Bone marrow (tissue), 2 donors: ENCODE results near the gene ASXL2.
"Not testable (repeated sequence)": the region's sequence is repeated elsewhere in the genome, so short reads cannot be mapped to it uniquely, and the experiment has no call there.

ENCODE experiments used
- DNase-seq, 2 donors: peaks; one replicate each; lab custom pipeline; 2025; lab: John Stamatoyannopoulos, UW

ASXL2 gene

DNA sequence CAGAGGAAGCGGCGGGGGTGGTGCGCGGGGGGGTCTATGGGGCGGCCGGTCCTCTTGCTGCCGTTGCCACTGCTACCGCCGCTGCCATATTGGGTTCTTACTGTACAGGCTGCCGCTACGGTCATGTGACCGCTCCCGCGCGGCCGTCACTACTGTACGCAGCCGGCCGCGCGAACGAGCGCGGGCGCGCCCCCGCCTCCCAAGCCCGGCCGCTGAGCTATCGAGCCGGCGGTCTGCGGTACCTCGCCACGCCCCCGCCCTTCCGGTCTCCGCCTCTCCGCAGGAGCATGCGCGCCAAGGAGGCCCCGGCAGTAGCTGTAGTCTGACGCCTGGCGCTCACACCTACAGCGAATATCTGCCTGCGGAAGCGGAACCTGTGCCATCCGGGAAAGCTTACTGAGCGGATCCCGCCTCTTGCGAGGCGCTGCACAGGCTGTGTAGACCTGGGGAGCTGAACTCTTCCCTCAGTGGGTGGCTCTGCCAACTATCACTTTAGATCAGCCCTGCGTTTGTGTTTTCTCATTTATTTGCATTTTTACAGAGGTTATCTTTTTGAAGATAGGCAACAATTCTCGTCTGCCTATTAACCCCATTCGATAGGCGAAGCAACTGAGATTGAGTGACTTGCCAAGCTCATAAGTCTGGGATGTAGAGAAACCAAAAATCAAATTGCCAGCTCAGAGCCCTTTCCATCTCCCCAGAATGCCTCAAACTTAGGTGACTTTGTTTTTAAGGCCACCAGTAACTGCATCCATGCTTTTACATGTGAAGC is at the start of gene ASXL2:
Gene ASXL2, minus strand, starts transcription at position 127 of the 772 bp plus-strand sequence. CDS start 265 bp downstream, outside the sequence.
- peak; percentile 95 to 96 for DNase-seq

DNA sequence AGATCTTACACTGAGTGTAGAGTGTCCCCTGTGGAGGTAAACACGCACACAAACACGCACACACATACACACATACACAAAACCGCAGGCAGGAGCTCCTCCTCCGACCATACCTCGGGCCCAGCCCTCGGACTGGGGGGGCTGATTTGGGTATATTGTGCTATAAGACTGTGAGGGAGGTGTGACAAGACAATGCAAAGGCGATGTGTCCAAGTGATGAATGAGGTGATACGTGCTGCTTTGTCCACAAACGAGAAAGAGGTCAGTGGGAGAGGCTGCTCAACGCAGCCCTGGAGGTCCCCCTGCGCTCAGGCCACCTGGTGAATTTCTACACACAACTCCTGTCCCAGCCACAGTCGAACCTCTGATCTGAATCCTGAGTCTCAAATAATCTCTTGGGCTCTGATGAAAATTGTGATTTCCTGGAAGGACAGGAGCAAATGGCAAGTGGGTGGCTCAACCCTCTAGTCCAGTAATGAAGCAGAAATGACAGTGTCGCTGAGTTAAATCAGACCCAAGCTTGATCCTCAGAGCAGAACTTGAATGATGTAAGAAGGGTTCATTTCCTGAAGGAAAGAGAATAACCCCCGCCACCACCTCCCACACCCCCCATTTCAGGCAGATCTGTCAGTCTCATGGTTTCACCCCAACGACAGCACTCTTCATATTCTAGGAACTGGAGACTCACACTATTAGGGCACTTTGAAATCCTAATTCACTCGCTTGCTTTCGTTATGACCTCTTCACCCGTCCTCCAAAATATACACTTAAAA is 48.9 kb upstream of the ASXL2 start:
- no peak for DNase-seq

DNA sequence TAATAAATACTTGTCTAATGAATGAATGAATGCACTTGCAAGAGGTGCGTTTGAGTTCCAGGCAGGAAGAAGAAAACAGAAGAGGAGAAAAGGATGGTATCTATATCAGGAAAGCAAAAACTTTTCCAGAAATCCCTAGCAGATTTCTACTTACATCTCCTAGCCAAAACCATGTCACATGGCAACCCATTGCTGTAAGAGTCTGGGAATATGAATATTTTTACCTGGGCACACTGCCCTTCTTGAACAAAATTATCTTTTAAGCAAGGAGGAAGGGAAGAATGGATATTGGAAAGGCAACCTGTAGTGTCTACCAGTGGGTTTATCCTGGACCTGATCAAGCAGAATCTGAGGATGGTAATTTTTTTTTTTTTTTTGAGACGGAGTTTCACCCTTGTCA is 44.2 kb upstream of the ASXL2 start:
- DNase-seq: no peak

DNA sequence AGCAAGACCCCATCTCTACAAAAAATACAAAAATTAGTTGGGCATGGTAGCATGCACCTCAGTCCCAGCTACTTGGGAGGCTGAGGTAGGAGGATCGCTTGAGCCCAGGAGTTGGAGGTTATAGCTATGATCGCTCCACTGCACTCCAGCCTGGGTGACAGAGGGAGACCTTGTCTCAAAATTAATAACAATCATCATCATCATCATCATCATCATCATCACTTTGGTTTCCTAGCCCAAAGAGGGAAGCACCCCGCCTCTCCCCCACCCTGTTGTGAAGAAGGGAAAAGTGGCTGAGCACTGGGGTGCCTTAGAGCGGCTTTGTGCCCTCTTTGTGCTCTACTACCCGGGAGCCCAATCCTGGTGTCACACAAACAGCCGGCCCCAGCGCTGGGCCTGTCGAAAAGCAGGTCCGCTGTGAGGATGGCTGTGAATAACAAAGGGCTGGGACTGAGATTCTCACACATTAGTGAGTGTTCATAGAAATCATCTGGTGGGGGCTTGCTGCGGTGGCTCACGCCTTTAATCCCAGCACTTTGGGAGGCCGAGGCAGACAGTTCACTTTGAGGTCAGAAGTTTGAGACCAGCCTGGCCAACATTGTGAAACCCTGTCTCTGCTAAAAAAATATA is 42.6 kb upstream of the ASXL2 start:
- DNase-seq: no peak

DNA sequence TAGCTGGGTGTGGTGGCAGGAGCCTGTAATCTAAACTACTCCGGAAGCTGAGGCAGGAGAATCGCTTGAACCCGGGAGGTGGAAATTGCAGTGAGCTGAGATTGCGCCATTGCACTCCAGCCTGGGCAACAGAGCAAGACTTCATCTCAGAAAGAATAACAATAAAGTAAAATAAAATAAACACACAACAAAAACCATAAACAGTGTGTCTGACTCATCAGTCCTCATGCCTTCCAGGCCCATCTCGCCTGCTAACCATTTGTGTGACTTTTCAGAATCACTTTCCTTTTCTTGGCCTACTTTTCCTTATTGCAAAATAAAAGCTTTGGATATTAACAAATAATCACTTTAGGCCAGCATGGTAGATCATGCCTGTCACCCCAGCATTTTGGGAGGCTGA is 42.0 kb upstream of the ASXL2 start:
- no peak for DNase-seq

DNA sequence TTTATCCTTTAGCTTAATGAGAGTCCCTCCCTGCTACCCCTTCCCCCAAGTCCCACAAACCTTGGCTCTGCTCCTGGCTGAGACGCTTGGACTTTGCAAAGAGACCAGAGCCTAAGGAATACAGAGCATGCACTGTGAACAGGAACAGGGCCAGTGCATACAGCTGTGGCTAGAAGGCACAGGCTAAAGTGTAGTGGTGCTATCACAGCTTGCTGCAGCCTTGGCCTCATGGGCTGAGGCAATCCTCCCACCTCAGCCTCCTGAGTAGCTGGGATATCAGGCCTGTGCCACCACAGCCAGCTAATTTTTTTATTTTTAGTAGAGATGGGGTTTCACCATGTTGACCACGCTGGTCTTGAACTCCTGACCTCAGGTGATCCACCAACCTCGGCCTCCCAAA is 39.5 kb upstream of the ASXL2 start:
- no peak for DNase-seq

DNA sequence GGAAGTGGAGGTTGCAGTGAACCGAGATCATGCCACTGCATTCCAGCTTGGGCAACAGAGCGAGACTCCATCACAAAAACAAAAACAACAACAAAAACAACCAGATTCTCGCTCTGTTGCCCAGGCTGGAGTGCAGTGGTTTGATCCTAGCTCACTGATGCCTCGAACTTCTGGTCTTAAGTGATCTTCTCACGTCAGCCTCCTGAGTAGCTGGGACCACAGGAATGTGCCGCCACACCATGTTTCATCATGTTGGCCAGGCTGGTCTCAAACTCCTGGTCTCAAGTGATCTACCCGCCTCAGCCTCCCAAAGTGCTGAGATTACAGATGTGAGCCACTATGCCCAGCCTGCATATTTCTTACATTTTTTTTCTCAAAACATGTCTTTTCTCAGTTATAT is 39.1 kb upstream of the ASXL2 start:
- not testable (repeated sequence) for DNase-seq

DNA sequence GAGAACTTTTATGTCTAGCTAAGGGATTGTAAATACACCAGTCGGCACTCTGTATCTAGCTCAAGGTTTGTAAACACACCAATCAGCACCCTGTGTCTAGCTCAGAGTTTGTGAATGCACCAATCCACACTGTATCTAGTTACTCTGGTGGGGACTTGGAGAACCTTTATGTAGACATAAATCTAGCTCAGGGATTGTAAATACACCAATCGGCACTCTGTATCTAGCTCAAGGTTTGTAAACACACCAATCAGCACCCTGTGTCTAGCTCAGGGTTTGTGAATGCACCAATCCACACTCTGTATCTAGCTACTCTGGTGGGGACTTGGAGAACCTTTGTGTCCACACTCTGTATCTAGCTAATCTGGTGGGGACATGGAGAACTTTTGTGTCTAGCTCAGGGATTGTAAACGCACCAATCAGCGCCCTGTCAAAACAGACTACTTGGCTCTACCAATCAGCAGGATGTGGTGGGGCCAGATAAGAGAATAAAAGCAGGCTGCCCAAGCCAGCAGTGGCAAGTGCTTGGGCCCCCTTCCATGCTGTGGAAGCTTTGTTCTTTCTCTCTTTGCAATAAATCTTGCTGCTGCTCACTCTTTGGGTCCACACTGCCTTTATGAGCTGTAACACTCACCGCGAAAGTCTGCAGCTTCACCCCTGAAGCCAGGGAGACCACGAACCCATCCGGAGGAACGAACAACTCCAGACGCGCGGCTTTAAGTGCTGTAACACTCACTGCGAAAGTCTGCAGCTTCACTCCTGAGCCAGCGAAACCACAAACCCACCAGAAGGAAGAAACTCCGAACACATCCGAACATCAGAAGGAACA is 37.9 kb upstream of the ASXL2 start:
- peak in 1 of 2 donors; percentile 44 for DNase-seq

DNA sequence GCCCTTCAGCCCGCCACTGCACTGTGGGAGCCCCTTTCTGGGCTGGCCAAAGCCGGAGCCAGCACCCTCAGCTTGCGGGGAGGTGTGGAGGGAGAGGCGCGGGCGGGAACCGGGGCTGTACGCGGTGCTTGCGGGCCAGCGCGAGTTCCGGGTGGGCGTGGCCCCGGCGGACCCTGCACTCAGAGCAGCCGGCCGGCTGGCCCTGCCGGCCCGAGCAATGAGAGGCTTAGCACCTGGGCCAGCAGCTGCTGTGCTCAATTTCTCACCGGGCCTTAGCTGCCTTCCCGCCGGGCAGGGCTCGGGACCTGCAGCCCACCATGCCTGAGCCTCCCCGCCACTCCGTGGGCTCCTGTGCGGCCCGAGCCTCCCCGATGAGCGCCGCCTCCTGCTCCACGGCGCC is 37.1 kb upstream of the ASXL2 start:
- not testable (repeated sequence) for DNase-seq

DNA sequence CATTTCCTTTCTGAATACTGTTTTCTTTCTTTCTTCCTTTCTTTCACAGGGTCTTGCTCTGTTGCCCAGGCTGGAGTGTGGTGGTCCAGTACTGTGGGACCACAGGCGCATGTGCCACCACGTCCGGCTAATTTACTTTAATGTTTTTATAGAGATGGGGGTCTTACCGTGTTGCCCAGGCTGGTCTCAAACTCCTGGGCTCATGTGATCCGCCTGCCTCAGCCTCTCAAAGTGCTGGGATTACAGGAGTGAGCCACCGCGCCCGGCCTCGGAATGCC is 35.3 kb upstream of the ASXL2 start:
- not testable (repeated sequence) for DNase-seq

DNA sequence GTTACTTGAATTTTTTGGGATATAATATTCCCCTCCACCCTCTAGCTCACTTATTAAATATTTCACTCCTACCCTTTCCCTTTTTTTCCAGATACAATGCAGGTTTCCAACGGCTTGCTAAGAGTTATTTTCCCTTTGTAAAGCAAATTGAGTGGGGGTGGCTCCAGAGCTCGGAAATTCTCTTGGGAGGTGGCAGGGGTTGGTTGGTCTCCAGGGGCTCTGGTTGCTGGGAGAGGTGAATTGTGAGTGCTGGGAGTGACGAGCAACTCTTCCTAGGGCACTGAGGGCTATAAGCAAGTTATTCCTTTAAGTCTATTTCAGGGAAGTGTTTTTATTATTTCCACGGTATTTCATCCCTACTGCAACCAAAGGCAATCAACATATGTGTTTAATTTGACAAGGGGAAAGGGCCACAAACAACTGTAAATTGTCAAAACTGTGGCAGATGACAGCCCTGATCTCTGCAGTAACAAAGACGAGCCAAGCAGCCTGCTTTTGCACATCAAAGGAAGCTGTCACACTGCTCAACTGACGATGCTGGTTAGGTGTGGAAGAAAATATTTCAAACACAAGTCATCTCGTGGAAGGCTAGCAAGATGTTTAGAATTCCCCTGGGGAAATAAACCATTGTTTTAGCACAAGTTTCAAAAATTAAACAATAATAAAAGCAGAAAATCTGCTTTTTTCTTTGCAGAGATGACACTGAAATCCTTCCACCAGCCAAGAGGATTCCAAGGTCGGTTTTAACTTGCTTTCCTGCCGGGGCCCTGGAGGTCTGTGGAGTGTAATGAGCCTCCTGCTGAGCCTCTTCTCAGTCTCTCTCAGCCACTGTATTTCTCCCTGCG is 34.8 kb upstream of the ASXL2 start:
- DNase-seq: no peak

DNA sequence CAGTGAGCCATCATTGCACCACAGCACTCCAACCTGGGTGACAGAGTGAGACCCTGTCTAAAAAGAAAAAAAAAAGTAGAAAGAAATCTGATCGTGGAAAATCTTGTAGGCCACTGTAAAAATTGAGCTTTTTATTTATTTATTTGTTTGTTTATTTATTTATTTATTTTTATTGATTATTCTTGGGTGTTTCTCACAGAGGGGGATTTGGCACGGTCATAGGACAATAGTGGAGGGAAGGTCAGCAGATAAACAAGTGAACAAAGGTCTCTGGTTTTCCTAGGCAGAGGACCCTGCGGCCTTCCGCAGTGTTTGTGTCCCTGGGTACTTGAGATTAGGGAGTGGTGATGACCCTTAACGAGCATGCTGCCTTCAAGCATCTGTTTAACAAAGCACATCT is 31.3 kb upstream of the ASXL2 start:
- not testable (repeated sequence) for DNase-seq

DNA sequence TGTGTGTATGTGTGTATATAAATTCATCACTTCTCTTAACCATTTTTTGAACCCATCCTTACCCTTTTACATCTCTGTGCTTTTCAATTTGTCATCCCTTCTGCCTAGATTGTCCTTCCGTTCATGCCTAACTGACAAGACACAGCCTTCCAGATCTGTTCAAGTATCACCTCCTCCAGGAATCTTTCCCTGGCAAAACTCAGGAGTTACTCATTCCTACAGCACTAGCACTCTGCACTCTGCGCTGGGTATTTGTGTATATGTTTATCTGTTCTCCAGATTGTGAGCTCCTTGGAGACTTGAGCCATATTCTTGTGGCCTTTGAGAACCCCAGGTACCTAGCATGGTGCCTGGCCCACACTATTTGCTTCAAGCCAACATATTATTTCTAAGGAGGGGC is 26.8 kb upstream of the ASXL2 start:
- no peak for DNase-seq

DNA sequence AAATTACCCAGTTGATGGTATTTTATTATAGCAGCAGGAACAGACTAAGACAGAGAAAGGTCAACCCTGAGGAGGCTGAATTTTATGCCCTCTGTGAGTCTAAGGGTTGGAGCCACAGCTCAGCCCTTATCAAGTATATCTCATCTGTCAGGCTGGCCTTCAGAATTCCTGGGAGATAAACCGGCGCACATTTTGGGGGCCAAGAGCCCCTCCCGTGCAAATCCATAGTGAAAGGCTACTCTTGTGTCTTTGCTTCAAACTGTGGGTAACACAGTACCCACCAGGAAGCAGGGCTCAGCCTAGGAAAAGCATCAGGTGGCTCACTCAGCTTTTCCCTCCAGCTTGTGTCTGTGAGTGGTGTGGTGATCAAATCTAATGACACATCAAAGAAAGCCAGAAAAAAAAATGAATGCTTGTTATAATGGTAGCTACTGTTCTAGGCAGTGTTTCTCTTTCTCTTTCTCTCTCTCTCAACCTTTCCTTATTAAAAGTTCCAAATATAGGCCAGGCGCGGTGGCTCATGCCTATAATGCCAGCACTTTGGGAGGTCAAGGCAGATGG is 25.0 kb upstream of the ASXL2 start:
- no peak for DNase-seq

DNA sequence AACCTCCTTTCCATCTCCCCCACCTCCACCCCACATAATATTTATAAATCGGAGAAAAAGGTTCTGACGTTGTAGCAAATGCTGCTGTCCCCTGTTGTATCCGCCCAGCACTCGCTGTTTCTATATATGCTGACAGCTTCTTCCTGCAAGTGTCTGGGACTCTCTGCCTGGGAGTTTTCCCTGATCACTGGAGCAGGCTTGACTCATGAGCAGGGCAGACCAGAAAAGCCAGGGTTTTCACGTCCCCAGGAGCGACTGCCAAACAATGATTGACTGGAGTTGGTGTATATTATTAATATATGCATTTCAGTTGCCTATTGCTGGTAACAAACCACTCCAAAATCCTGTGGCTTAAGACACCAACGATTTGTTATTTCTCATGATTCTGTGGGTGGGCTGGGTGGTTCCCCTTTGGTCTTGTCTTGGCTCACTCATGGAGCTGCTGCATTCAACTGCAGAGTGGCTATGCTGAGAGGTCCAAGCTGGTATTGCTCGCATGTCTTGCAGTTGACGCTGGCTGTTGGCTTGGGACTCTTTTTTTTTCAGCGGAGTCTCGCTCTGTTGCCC is 21.2 kb upstream of the ASXL2 start:
- no peak for DNase-seq

DNA sequence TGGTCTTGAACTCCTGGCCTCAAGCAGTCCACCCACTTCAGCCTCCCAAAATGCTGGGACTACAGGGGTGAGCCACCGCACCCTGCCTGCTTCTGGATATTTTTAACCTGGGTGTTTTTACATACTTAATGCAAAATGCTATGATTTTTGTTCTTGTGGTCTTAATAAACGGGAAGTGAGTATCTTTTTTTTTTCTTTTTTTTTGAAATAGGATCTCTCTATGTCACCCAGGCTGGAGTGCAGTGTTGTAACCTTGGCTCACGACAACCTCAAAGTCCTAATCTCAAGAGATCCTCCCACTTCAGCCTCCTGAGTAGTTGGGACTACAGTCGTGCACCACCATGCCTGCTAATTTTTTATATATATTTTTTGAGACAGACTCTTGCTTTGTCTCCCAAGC is 19.2 kb upstream of the ASXL2 start:
- DNase-seq: no peak

DNA sequence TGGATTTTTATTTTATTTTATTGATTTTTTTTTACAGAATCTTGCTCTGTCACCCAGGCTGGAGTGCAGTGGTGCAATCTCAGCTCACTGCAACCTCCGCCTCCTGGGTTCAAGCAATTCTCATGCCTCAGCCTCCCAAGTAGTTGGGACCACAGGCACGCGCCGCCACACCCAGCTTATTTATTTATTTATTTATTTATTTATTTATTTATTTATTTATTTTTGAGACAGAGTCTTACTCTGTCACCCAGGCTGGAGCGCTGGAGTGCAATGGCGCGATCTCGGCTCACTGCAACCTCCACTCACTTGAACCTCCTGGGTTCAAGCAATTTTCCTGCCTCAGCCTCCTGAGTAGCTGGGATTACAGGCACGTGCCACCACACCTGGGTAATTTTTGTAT is 18.0 kb upstream of the ASXL2 start:
- DNase-seq: not testable (repeated sequence)

DNA sequence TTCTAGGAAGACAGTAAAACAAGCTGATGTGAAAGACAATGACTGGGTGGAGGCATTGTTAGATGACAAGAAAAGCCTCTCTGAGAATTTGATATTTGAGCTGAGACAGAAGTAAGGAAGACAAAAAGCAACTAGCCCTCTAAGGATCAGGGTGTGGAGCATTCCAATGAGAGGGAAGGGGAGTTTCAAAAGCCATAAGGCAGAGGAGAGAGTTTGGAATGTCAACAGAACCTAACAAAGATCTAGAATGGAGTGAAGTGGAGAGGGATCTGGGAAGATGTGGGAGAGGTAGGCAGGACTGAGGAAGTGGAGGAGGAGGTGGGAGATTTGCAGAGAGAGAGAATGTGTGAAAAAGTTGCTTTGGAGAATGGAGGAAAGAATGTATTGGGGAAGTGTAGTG is 17.3 kb upstream of the ASXL2 start:
- DNase-seq: no peak

DNA sequence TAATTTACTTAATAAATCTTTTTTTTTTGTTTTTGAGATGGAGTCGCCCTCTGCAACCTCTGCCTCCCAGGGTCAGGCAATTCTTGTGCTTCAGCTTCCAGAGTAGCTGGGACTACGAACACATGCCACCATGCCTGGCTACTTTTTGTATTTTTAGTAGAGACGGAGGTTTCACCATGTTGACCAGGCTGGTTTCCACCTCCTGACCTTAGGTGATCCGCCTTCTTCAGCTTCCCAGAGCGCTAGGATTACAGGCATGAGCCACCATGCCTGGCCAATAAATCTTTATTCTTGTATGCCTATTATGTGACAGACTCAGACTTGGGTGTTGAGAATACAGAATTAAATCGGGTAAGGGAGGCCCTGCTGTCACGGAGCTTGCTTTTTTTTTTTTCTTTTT is 16.7 kb upstream of the ASXL2 start:
- no peak for DNase-seq

DNA sequence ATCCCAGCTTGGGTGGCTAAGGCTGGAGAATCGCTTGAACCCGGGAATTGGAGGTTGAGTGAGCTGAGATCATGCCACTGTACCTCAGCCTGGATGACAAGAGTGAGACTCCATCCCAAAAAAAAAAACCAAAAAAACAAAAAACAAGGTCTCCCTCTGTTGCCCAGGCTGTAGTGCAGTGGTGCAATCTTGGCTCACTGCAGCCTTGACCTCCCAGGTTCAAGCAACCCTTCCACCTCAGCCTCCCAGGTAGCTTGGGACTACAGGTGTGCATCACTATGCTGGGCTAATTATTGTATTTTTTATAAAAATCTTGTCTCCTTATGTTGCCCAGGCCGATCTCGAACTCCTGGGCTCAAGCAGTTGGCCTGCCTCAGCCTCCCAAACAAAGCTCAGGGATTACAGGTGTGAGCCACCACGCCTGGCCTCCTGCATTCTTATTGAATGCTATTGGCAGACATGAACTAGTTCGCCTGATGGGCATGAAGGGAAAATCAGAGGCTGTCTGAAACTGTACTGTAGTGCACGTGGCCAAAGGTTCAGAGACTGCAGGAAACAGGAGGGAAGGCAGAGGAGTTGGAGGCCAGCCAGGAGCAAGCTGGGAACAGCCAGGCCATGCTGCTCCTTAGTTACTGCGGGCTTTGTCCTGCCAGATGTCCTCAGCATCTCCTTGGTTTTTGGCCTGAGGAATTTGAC is 16.0 kb upstream of the ASXL2 start:
- no peak for DNase-seq
